Measurements from ENCODE around the gene BLOC1S6. TPM values are rescaled to one million over a fixed set of nuclear protein-coding genes. Genes with fewer than 3 reads are reported as not detected.

The BLOC1S6 gene
- total and polyA plus RNA-seq, 2 of the 13 experiments (the other 11 are each of a cell fraction or from before 2014, with no cell fraction given): 11.8 to 44.3 TPM

DNA sequence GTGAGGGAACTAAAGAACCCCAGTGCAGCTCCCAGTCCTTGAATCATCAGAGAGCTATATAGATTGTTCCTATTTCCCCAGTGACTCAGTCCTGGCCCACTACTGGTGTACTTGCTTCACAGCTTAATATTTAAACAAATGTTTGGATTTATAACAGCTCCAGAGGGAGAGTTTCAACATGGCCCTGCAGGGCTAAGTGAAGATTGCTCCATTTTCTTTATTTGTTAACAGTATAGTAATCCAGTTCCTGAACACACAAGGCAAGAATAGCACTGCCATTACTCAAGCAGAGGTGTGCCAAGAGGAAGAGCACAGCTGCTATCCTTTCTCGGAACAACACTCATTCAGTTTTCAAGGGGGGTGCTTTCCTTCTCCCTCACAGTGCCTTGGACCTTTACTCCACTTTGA is 54.2 kb downstream of the BLOC1S6 start (continued):
- TF ChIP-seq, protein P1, sequence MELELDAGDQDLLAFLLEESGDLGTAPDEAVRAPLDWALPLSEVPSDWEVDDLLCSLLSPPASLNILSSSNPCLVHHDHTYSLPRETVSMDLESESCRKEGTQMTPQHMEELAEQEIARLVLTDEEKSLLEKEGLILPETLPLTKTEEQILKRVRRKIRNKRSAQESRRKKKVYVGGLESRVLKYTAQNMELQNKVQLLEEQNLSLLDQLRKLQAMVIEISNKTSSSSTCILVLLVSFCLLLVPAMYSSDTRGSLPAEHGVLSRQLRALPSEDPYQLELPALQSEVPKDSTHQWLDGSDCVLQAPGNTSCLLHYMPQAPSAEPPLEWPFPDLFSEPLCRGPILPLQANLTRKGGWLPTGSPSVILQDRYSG (CRISPR knock-in tag; IDR thresholded peaks at IDR 0.05): no peak
- TF ChIP-seq, protein P2, sequence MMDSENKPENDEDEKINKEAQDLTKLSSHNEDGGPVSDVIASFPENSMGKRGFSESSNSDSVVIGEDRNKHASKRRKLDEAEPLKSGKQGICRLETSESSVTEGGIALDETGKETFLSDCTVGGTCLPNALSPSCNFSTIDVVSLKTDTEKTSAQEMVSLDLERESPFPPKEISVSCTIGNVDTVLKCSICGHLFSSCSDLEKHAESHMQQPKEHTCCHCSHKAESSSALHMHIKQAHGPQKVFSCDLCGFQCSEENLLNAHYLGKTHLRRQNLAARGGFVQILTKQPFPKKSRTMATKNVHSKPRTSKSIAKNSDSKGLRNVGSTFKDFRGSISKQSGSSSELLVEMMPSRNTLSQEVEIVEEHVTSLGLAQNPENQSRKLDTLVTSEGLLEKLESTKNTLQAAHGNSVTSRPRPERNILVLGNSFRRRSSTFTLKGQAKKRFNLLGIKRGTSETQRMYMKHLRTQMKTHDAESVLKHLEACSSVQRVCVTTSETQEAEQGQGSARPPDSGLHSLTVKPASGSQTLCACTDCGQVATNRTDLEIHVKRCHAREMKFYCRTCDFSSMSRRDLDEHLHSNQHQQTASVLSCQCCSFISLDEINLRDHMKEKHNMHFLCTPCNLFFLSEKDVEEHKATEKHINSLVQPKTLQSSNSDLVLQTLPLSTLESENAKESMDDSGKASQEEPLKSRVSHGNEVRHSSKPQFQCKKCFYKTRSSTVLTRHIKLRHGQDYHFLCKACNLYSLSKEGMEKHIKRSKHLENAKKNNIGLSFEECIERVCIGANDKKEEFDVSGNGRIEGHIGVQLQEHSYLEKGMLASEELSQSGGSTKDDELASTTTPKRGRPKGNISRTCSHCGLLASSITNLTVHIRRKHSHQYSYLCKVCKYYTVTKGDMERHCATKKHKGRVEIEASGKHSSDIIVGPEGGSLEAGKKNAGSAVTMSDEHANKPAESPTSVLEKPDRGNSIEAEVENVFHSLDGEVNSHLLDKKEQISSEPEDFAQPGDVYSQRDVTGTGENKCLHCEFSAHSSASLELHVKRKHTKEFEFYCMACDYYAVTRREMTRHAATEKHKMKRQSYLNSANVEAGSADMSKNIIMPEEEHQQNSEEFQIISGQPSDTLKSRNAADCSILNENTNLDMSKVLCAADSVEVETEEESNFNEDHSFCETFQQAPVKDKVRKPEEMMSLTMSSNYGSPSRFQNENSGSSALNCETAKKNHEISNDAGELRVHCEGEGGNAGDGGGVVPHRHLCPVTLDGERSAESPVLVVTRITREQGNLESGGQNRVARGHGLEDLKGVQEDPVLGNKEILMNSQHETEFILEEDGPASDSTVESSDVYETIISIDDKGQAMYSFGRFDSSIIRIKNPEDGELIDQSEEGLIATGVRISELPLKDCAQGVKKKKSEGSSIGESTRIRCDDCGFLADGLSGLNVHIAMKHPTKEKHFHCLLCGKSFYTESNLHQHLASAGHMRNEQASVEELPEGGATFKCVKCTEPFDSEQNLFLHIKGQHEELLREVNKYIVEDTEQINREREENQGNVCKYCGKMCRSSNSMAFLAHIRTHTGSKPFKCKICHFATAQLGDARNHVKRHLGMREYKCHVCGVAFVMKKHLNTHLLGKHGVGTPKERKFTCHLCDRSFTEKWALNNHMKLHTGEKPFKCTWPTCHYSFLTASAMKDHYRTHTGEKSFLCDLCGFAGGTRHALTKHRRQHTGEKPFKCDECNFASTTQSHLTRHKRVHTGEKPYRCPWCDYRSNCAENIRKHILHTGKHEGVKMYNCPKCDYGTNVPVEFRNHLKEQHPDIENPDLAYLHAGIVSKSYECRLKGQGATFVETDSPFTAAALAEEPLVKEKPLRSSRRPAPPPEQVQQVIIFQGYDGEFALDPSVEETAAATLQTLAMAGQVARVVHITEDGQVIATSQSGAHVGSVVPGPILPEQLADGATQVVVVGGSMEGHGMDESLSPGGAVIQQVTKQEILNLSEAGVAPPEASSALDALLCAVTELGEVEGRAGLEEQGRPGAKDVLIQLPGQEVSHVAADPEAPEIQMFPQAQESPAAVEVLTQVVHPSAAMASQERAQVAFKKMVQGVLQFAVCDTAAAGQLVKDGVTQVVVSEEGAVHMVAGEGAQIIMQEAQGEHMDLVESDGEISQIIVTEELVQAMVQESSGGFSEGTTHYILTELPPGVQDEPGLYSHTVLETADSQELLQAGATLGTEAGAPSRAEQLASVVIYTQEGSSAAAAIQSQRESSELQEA (CRISPR knock-in tag; IDR thresholded peaks at IDR 0.05; ENCODE audit: not compliant biosample characterization): no peak
- no peak for TF ChIP-seq HDAC6 (IDR thresholded peaks at IDR 0.05; ENCODE audit: low read depth, low read length)
- TF ChIP-seq RNF2 (conservative IDR thresholded peaks at IDR 0.05; ENCODE audit: low read depth): no peak

Measured in HepG2 (cell line).